NCI-H2196 treated with DMSO at 0.1 percent for 48 hours (cell line): Measurements from ENCODE around the gene CABCOCO1.
"Not testable (repeated sequence)": the region's sequence is repeated elsewhere in the genome, so short reads cannot be mapped to it uniquely, and the experiment has no call there.

Experiments
- DNase-seq: peaks from one replicate; lab custom pipeline; 2025; ENCODE audit not compliant: unreplicated experiment; lab: John Stamatoyannopoulos, UW

The CABCOCO1 gene

DNA sequence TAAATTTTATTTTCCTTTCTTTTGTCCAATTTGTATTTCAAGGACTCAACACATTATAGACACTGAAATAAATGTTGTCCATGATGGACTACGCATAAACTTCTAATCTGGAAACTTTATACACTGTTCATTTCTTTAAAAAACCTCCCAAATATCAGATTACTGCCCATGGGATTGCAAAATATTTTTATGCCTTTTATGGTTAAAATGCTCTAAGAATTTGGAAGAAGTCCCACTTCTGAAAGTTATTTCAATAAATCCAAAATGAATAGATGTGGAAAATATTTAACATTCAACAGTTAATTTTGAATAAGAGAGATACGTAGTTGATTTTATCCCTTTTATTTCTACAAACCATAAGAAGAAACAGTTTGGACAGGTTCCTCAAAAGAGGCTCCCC, 46.1 kb downstream of the CABCOCO1 start:
- no peak for DNase-seq

DNA sequence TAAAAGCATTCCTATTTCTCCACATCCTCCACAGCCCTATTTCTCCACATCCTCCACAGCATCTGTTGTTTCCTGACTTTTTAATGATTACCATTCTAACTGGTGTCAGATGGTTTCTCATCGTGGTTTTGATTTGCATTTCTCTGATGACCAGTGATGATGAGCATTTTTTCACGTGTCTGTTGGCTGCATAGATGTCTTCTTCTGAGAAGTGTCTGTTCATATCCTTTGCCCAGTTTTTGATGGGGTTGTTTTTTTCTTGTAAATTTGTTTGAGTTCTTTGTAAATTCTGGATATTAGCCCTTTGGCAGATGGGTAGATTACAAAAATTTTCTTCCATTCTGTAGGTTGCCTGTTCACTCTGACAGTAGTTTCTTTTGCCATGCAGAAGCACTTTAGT, 49.4 kb downstream of the CABCOCO1 start:
- DNase-seq = not testable (repeated sequence)

DNA sequence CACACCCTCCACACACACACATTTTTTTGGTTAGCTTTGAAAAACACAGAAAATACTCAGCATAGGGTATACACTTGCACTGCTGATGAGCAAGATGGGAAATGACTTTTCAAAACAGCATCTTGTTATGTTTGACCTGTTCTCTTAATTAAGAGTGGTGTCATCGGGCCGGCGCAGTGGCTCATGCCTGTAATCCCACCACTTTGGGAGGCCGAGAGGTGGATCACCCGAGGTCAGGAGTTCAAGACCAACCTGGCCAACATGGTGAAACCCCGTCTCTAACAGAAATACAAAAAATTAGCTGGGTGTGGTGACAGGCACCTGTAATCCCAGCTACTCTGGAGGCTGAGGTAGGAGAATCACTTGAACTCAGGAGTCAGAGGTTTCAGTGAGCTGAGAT, 56.7 kb downstream of the CABCOCO1 start:
- DNase-seq = not testable (repeated sequence)

DNA sequence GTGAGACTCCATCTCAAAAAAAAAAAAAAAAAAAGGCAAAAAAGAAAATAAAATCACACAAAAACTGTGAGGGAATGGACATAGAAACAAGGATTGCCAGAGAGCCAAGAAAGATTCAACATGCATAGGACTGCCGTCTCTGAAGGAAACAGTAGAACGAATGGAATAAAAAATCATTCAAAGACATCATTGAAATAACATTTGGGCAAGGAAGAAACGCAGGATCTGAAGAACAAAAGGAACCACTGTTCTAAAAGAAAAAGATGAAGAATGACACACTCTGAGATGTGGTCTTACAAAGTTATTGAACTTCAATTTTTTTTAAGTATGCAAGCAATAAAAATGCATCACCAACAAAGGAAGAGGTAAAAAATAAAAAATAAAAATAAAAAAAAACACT, 57.2 kb downstream of the CABCOCO1 start:
- no peak for DNase-seq

DNA sequence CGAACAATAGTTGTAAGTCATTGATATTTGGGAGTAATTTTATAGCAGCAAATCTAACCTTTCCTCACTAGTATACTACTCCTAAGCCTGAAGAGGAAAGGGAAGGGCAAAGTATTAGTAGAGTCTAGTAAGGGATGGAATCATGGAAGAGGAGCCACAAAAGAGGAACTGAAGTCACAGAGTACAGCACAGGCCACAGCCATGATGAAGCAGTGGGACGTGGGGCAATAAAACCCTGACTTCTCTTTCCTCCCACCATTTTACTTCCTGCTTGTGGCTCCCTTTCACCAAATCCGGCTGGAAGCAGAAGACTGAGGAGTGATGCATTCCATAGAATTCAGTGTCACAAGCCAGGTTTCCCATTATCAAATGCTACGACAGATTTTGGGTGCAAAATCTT, 58.7 kb downstream of the CABCOCO1 start:
- no peak for DNase-seq

DNA sequence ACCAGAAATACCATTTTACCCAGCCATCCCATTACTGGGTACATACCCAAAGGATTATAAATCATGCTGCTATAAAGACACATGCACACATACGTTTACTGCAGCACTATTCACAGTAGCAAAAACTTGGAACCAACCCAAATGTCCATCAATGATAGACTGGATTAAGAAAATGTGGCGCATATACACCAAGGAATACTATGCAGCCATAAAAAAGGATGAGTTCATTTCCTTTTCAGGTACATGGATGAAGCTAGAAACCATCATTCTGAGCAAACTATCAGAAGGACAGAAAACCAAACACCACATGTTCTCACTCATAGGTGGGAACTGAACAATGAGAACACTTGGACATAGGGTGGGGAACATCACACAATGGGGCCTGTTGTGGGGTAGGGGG, 62.5 kb downstream of the CABCOCO1 start:
- DNase-seq = not testable (repeated sequence)

DNA sequence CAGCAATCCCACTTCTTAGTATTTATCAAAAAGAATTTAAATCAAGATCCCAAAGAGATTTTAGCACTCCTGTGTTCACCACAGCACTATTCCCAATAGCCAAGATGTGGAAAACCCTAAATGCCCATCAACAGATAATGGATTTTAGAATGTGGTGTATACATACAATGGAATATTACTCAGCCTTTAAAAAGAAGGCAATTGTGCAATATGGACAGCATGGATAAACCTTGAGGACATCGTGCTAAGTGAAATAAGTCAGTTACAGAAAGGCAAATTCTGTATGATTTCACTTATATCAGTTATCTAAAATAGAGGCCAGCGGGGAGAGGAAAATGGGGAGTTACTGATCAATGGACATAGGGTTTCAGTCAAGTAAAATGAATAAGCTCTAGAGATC, 66.9 kb downstream of the CABCOCO1 start:
- DNase-seq = no peak

DNA sequence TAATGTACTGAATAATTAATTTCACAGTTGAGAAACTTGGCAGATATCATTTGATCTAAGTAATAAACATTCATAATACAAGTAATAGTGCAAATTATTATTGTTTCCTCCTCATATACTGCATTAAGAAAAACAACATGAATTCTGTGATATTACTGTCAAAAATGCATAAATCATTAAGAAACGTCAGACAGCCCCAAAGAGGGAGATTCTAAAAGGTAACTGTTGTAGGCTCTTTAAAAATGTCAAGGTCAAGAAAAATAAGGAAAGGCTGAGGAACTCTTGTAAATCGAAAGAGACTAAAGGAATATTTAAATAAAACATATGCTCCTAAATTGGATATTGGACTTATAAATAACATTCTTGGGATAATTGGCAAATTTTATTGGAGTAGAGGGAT, 67.9 kb downstream of the CABCOCO1 start:
- DNase-seq = no peak

DNA sequence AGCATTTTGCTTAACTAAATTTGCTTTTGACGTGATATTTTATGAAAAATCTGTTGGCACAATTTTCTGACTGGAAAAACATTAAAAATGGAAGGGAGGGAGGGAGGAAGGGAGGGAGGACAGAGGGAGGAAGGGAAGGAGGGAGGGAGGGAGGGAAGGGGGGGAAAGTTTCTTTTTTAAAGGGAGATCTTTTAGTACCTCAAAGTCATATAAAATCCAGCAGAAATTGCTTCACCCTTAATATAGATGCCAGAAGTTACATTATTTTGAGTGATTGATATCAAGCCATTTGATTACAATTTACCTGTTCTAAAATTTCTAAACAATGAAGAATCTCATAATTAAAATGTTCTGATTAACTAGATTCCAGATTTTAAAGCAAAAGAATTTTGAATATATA, 68.9 kb downstream of the CABCOCO1 start:
- DNase-seq = no peak

DNA sequence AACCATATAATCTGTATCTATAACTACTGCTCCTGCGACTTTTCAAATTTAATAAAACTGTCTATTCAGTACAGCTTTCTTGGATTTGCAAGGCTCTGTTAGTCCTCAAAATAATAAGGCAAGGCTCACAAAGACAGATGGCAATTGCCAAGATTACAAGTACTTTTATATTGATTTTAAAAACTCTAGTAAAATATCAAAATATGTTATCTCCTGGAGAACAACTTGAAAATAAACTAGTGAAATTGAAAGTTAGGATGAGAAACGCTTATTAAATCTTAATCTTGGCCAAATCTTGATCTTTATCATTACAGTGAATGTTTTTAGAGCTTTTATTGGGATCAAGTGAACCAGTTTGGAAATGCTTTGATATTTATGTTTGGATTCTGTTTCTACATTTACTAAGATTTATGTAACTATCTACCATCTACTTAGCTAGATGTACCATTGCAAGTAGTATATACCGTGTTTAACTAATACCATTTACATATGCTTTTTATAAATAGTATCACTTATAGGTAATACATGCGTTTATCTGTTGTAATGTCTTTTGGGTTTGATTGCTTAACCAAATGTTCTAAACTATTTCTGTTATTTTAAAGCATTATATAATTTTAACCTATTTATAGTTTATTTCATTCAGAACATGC, 70.0 kb downstream of the CABCOCO1 start:
- no peak for DNase-seq

DNA sequence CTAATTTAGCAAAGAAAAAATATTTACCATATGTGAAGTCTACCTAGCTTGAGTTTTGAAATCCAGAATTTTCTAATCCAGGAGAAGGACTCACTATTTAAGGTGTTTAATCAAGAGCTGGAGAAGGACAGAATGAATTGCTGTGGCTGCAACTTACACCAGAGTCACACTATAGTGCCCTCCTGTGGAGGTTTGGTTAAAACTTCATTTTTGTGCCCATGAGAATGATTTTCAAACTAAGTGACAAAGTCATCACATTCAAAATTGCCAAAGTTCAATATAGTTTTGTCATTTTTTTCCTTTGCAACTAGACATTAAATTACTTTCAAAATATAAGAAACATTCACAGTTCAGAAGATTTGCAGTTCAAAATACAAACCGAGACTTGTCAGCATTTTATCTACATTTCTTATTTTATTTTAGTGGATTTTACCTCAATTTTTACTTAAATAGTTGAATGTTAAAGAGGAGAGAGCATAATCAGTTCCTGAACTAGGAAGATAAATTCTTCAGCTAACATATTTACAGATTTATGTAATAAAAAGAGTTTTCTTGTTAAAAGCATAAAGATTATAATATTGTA, 70.7 kb downstream of the CABCOCO1 start:
- no peak for DNase-seq

DNA sequence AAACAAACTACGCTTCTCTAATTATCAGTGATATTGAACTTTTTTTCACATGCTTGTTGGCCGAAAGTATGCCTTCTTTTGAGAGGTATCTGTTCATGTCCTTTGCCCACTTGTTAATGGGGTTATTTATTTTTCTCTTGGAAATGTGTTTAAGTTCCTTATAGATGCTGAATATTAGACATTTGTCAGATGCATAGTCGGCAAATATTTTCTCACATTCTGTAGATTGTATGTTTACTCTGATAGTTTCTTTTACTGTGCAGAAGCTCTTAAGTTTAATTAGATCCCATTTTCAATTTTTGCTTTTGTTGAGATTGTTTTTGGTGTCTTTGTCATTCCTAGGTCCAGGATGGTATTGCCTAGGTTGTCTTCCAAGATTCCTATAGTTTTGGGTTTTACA, 73.2 kb downstream of the CABCOCO1 start:
- no peak for DNase-seq

DNA sequence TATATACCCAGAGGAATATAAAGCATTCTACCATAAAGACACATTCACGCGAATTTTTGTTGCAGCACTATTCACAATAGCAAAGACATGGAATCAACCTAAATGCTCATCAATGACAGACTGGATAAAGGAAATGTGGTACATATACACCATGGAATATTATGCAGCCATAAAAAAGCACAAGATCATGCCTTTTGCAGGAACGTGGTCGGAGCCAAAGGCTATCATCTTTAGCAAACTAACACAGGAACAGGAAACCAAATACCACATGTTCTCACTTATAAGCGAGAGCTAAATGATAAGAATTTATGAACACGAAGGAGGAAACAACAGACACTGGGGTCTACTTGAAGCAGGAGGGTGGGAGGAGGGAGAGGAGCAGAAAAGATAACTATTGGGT, 74.7 kb downstream of the CABCOCO1 start:
- not testable (repeated sequence) for DNase-seq

DNA sequence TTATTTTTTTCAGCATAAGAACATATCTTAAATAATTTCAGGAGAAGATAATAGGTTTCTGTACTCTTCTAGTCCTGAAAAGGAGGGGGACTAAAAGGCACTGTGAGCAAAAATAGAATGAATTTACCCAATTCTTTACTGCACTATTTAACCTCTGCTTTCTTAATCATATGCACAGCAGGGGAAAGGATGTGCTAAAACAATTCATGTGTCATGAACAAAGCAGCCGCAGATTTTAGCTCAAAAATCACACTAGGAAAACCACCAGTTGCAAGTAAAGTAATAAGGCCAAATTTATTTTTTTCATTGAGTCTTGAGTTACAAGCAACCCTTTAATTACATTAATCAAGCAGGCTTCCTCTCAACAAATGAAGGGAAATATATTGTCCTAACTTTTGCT, 80.1 kb downstream of the CABCOCO1 start:
- DNase-seq = no peak

DNA sequence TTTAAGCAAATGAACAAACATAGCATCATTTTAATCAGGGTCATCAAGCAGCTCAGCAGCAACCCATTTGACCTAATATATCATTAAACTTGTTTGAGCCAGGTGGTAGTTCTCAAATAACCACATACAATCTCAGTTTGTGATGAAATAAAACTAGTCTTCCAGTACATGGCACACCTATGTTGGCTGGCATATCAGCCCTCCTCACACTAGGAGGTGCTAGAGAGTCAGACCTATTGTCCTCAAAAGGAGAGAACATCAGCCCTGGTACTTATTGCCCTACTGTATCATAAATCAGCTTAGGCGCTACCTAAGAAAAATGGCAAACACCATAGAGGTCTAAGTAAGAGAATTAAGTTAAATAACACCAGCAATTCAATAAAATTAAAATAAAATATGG, 81.7 kb downstream of the CABCOCO1 start:
- no peak for DNase-seq

DNA sequence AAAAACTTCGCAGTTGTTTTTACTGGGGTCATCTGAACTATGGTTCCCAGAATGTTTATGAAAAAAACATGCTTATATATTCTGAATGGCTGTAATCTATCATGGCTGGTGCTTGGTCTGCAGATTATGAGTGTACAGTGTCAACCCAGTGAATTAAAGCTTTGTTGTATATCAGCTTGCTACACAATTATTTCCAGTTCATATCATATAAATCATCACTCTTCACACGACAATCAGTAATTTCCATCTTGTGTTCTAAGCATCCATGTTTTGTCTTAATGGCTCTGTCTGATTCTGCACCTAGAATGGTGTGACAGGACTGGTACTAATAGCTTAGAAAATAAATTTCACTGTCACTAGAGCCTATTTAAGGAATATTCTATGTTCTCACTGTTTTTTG, 83.6 kb downstream of the CABCOCO1 start:
- DNase-seq = no peak

DNA sequence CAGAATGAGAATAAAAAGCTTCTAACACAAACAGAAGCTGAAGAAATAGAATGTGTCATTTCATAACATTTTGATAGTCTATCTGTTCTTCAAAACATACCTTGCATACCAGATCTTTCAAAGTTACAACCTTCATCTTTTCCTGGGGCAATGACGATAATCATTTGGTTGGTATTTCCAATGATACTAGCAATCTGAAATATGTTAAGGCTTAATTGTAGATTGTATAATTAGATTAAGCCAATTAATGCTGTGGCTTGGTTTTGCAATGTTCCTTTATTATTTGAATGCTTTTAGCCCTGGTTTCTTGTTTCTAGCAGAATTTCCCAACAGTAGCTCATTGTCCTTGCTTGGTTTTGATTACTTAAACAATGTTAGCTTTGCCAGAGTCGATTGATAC, 84.6 kb downstream of the CABCOCO1 start:
- DNase-seq = no peak

DNA sequence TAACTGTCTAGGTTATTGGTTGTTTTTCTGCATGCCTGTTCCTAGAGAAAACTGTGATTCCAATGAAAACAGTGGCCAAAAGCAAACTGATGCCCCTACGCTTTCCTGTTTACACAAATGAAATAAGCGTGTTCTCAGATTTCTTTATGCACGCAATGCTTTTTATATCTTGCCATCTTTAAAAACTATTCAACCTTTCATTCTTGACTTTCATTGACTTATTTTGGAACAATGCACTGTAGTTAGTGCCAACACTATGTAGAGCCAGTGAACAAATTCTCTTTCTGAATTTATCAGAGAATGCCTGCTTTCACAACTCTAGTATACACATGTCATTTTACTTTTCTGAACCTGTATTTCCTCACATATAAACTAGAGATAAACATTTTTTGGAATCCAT, 86.6 kb downstream of the CABCOCO1 start:
- no peak for DNase-seq

DNA sequence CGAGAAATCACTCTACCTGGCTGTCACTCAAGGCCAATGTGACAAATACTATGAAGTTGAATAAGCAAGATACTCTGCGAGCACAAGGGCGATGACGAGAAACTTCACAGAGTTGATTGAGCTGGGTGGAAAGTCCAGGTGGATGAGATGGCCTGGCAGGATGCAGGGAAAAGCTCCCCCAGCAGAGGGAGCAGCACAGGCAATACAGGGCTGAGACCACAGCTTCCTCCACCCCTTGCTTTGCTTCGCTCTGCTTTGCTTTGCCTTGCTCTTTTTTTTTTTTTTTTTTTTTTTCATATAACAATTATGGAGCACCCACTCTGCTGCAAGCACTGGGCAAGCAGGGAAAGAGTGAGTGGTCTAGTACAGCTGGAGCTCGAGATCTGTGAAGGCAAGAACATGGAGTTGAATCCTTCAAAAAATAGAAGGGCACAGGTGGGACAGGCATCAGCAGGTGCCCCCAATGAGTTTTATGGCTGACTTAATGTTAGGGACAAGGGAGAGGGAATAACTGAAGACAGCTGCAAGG, 88.3 kb downstream of the CABCOCO1 start:
- no peak for DNase-seq

DNA sequence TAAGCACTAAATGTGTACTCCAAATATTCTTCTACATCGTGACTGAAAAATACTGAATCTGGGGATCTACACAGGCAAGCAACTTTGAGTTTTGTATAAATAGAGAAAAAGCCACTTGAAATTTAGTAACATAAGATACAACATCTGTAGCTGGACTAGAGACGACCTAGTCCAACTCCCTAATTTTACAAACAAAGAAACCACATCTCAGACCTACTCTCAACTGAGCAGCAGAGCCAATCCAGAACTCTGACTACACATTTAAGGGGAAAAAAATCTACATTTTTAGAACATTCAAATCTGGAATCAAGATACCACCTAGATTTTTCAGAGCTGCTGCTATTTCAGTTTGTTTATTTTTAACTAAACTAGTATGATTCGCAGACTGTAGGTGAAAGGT, 88.9 kb downstream of the CABCOCO1 start:
- no peak for DNase-seq

DNA sequence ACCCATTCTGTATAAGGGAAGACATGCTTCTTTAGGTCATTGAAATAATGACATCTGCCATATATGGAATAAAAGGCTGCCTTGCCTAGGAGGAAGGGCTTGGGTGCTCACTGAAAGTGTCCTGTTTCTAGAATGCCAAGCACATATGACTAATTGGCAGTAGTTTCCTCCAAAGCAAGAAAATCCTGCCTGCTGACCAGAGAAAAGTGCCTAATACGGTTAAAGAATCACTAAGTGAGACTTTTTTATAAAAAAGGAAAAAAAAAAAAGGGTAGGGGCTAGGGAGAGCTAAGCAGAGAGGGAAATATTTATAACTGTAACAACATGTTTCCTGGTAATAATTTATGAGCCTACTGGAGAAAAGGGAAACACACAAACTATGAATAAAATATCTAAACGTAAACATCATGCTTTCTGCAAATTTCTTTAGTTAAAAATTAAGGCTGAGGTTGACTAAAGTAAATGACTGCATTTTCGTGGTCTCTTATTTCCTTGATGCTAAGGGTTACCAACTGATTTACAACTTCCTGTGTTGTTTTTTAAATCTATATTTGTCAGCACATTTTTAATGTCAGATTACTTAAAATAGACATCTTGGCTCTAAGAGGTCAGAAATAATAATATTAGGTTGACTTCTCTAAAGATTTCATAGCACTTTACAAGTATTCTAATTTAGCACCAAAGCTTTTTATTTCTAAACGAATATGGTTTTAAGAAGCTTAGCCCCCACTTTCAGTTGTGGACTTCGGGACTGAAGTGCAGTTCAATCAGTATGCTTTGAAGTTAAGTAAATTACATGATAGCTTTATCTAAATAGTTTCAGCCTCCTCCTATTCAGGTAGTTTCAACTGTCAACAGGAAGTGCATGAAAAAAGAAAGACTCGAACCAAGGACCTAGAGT, 89.6 kb downstream of the CABCOCO1 start:
- DNase-seq = no peak

DNA sequence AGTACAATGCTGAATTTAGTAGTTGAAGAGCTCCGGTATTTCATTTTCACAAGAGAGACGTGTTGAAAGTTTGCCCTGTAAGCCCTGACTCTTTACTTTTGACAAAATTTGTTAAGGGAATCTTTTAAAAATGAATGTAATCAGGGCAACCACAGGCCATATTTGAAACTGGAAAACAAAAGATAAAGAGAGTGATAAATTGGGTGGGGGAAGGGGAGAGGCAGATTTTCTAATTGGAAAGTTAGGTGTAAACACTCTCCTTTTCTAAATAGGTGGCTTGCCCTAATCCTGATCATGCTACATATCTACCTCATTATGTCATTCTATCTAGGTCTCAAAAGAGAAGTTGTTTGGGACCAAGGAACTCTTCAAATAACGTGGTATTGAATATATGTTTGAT, 90.7 kb downstream of the CABCOCO1 start:
- no peak for DNase-seq
